NCI-H146 treated with DMSO at 0.1 percent for 48 hours (cell line): ENCODE results near the gene OR2G2.

Source experiments
- DNase-seq: peaks from one replicate; lab custom pipeline; 2025; ENCODE audit not compliant: unreplicated experiment; lab: John Stamatoyannopoulos, UW

OR2G2 gene

GRCh38 chr1:247588060-247588459 lies at the start of gene OR2G2:
TSS of gene OR2G2 (plus strand) at chr1:247588360. CDS start at chr1:247588360, 0 bp downstream.
- no peak for DNase-seq

GRCh38 chr1:247538561-247538960 lies 49.6 kb upstream of the OR2G2 start:
- no peak for DNase-seq

- no peak for DNase-seq
Measured at GRCh38 chr1:247539215-247539614, 48.9 kb upstream of the OR2G2 start.

GRCh38 chr1:247540581-247540980 lies 47.6 kb upstream of the OR2G2 start:
- no peak for DNase-seq

- no peak for DNase-seq
Measured at GRCh38 chr1:247542811-247543210, 45.3 kb upstream of the OR2G2 start.

GRCh38 chr1:247548092-247548491 lies 40.1 kb upstream of the OR2G2 start:
- no peak for DNase-seq

- DNase-seq: no peak
Measured at GRCh38 chr1:247548769-247549182, 39.4 kb upstream of the OR2G2 start, which contains the start of gene GCSAML. TSS of gene GCSAML (plus strand) at chr1:247549134. CDS start at chr1:247549192, 58 bp downstream.

GRCh38 chr1:247551721-247552120 lies 36.4 kb upstream of the OR2G2 start:
- no peak for DNase-seq

GRCh38 chr1:247552231-247552630 lies 35.9 kb upstream of the OR2G2 start:
- DNase-seq: no peak

GRCh38 chr1:247557926-247558674 lies 30.1 kb upstream of the OR2G2 start:
- DNase-seq: no peak

GRCh38 chr1:247561711-247562110 lies 26.4 kb upstream of the OR2G2 start:
- DNase-seq: no peak

- no peak for DNase-seq
Measured at GRCh38 chr1:247562198-247562597, 26.0 kb upstream of the OR2G2 start.

- no peak for DNase-seq
Measured at GRCh38 chr1:247574236-247574635, 13.9 kb upstream of the OR2G2 start.

- no peak for DNase-seq
Measured at GRCh38 chr1:247574664-247575063, 13.5 kb upstream of the OR2G2 start.

GRCh38 chr1:247576514-247576913 lies 11.6 kb upstream of the OR2G2 start:
- DNase-seq: peak; percentile 5

- DNase-seq: no peak
Measured at GRCh38 chr1:247578946-247579460, 9.2 kb upstream of the OR2G2 start.

GRCh38 chr1:247605286-247605685 lies 17.1 kb downstream of the OR2G2 start, which contains the start of gene OR2G3:
TSS of gene OR2G3 (plus strand) at chr1:247605586. CDS start at chr1:247605586, 0 bp downstream.
- DNase-seq: no peak

- DNase-seq: no peak
Measured at GRCh38 chr1:247613405-247613804, 25.2 kb downstream of the OR2G2 start.

GRCh38 chr1:247614625-247615024 lies 26.5 kb downstream of the OR2G2 start:
- no peak for DNase-seq

- DNase-seq: no peak
Measured at GRCh38 chr1:247627951-247628350, 39.8 kb downstream of the OR2G2 start.

- DNase-seq: no peak
Measured at GRCh38 chr1:247638011-247638410, 49.9 kb downstream of the OR2G2 start.

GRCh38 chr1:247638781-247639180 lies 50.6 kb downstream of the OR2G2 start:
- no peak for DNase-seq
